Measurements from ENCODE around the gene TCL1B.

DNA sequence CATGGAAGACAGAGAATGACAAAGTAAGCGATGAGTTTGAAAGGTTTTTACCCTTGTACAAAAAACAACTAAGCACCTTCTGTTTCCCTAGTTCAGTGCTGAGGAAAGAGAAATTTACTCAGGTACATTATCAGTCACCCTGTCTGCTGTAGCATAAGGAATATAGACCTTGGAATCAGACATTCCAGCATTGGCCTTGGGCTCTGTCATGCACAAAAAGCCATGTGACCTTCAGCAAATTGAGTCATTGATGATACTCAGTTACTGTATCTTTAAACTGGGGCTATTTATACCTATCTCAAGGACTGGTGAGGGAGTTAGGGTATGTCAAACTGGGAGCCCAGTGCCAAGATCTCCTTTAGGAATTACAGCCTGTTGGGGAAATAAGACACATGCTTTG lies 47.0 kb downstream of the TCL1B start:
- TF ChIP-seq CTCF (IDR thresholded peaks at IDR 0.05) (no peak), POLR2A (IDR thresholded peaks at IDR 0.05) (no peak), POLR2AphosphoS5 (IDR thresholded peaks at IDR 0.05) (no peak)
